HG02623 (cell line): ENCODE measurements around the gene CYP27C1.
"Not testable (repeated sequence)": the region's sequence is repeated elsewhere in the genome, so short reads cannot be mapped to it uniquely, and the experiment has no call there.

Experiments used
- ATAC-seq: cut with Tn5 transposase; IDR thresholded peaks from one replicate; pipeline ENCODE4 v1.9.1; 2021; ENCODE audit warnings: moderate library complexity; ENCODE audit not compliant: unreplicated experiment

Gene CYP27C1, protein sequence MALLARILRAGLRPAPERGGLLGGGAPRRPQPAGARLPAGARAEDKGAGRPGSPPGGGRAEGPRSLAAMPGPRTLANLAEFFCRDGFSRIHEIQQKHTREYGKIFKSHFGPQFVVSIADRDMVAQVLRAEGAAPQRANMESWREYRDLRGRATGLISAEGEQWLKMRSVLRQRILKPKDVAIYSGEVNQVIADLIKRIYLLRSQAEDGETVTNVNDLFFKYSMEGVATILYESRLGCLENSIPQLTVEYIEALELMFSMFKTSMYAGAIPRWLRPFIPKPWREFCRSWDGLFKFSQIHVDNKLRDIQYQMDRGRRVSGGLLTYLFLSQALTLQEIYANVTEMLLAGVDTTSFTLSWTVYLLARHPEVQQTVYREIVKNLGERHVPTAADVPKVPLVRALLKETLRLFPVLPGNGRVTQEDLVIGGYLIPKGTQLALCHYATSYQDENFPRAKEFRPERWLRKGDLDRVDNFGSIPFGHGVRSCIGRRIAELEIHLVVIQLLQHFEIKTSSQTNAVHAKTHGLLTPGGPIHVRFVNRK

DNA sequence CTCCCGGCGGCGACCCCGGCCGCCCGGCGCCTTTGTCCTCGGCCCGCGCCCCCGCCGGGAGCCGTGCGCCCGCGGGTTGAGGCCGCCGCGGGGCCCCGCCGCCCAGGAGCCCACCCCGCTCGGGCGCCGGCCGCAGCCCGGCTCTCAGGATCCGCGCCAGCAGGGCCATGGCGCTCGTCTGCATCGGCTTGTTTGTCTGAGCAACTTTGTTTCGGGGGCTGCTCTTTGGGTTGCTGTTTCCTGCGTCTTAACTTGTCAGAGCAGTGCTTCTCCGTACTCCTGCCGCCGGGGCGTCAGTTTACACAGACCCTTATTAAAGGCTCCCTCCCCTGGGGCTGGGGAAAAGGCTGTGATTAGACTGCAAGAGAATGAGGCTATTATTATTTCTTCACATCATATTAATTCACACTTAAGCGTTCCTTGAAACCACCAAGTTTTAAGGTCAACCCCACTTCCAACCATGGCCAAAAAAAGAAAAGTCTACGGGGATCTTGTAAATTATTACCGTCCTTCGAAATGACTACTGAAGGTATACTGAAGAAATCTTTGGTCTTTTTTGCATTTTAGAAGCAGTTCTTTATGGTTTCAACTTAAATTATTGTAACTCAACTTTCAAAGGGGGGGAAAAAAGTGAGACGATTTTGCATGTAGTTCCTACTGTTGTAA is at the start of gene CYP27C1:
TSS of gene CYP27C1 (minus strand) at position 198 of the 666 bp plus-strand sequence. CDS start at position 169, 29 bp downstream.
- no peak for ATAC-seq

DNA sequence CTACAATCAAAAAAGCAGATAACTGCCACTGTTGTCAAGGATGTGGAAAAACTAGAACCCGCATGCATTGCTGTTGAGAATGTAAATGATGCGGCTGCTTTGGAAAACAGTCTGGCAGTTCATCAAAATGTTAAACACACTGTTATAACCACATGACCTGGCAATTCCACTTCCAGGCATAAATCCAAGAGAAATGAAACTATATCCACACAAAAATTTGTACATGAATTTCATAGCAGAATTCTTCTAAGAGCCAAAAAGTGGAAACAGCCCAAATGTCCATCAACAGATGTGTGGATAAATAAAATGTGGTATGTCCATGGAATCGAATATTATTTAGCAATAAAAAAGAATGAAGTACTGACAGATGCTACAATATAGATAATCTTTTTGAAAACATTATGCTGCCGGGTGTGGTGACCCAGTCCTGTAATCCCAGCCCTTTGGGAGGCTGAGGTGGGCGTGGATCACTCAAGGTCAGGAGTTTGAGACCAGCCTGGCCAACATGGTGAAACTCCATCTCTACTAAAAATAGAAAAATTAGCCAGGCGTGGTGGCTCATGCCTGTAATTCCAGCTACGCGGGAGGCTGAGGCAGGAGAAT is 41.8 kb upstream of the CYP27C1 start:
- ATAC-seq = no peak

DNA sequence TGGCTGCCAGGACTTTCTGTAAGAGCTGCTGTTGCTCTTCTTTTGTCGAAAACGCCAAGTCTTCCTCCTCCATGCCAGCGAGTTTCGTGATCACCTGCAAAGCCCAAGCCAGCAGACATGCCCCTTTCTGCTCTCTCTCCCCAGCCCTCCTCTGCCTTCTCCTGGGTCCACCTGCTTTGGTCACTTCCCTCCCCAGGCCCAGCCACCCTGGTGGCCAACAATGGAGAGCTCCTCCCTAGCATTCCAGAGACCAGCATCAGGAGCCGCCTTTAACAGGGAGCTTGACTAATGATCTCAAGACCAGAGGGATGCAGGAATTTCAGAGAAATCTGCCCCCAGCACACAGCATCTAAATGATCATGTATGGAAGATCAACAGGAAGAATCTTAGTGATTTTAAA is 39.3 kb upstream of the CYP27C1 start:
- no peak for ATAC-seq

DNA sequence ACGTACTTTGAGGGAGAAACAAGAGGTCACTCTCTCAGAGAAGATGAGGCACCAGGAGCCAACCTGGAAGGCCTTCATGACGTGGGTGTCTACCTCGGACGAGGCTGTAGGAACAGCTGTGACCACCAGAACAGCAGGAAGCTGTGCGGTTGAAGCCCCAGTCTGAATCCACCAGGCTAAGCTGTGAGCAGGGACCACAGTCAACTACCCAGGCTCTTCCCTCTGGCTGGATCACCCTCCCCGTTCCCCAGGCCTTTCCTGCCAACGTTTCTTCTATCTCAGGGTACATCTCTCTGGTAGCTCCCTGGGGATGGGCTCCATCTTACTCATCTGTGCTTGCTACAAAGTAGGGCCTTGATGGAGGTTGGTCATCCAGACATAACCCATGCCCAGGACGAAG is 36.8 kb upstream of the CYP27C1 start:
- ATAC-seq = no peak

DNA sequence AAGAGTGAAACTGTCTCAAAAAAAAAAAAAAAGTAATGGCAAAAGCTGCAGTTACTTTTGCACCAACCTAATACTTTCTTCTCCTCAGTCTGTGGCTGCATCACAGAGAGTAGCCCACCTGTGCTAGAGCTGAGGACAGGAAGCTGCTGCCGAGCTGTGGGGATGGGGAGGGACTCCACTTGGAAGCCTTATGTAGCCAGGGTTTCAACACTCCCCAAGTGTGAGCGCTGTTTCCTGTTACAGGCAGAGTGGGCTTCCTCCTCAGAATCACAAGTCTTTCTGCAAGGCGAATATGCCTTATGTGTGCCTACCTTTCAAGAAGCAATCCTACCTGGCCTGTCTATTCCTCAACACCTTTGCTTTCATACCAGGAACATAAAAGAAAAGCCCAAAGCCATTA is 36.3 kb upstream of the CYP27C1 start:
- ATAC-seq = no peak

DNA sequence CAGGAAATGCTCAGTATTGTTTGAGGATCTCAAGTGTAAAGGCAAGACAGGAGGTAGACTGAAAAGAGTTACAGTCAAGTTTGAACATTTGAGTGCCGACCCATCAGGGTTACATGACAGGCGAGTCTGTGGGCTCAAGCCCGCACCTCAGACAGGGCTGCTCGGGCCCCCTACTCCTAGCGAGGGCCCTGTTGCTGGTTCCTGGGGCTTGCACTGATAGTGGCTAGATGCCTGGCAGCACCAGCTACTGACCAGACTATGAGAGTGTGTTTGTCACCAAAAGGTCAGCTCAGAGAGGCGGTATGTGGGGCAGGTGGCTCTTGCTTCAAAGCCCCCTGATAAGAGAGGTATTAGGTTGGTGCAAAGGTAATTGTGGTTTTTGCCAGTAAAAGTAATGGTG is 35.6 kb upstream of the CYP27C1 start:
- ATAC-seq = no peak

DNA sequence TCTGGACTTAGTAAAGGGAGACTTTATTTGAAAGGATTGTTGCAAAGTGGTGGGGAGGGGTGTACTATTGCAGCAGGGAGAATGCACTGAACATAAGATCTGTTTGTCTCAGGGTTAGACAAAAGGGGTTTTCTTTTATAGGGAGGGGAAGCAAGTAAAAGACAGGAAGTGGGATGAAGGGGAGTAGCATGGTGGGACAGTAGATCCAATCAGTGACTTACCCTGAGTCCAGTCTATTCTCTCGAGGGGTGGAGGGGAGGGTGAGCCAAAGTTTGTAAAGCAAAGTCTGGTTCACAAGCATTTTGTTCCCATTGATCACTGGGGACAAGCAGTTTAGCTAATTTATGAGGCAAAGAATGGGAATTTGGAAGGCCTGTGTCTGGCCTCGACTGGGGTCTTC is 35.0 kb upstream of the CYP27C1 start:
- no peak for ATAC-seq

DNA sequence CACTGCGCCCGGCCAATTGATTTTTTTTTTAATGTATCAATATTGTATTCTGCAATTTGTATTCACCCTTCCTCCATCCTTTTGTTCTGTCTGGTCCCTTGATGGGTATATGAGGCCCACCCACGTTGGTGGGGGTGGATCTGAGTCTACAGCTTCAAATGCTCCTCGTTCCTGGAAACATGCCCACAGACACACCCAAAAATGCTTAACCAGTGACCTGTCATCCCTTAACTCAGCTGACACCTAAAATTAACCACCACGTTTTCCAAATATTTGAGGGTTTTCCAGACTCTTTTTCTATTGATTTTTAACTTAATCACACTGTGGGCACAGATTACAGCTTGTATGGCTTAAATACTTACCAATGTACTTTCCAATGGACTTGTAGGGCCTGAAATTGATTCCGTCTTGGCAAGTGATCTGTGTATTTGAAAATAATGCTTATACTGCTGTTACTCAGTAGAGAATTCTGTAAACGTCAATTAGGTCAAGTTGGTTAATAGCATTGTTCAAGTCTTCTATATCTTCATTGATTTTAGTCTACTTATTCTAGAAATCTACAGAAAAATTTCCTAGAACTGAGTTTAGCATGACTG is 34.4 kb upstream of the CYP27C1 start:
- ATAC-seq = no peak

DNA sequence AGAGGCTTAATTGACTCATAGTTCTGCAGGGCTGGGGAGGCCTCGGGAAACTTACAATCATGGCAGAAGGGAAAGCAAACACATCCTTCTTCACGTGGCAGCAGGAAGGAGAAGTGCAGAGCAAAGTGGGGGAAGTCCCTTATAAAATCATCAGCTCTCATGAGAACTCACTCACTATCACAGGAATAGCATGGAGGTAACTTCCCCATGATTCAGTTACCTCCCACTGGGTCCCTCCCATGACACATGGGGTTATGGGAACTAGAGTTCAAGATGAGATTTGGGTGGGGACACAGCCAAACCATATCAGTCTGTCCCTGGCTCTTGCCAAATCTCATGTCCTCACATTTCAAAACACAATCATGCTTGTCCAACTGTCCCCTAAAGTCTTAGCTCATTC is 21.1 kb upstream of the CYP27C1 start:
- not testable (repeated sequence) for ATAC-seq

DNA sequence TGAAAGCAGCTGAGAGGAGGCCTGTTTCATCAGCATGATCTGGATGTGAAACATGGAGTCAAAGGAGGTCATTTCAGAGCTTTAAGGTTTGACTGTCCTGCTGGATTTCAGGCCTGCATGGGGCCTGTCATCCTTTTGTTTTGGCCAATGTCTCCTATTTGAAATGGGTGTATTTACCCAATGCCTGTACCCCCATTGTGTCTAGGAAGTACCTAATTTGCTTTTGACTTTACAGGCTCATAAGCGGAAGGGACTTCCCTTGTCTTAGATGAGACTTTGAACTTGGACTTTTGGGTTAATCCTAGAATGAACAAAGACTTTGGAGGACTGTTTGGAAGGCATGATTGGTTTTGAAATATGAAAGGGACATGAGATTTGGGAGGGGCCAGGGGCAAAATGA is 19.3 kb upstream of the CYP27C1 start:
- ATAC-seq = no peak

DNA sequence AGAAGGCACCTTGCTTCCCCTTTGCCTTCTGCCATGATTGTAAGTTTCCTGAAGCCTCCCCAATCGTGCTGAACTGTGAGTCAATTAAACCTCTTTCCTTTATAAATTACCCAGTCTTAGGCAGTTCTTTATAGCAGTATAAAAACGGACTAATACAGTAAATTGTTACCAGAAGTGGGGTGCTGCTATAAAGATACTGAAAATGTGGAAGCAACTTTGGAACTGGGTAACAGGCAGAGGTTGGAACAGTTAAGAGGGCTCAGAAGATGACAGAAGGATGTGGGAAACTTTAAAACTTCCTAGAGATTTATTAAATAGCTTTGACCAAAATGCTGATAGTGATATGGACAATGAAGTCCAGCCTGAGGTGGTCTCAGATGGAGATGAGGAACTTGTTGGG is 17.7 kb upstream of the CYP27C1 start:
- not testable (repeated sequence) for ATAC-seq

DNA sequence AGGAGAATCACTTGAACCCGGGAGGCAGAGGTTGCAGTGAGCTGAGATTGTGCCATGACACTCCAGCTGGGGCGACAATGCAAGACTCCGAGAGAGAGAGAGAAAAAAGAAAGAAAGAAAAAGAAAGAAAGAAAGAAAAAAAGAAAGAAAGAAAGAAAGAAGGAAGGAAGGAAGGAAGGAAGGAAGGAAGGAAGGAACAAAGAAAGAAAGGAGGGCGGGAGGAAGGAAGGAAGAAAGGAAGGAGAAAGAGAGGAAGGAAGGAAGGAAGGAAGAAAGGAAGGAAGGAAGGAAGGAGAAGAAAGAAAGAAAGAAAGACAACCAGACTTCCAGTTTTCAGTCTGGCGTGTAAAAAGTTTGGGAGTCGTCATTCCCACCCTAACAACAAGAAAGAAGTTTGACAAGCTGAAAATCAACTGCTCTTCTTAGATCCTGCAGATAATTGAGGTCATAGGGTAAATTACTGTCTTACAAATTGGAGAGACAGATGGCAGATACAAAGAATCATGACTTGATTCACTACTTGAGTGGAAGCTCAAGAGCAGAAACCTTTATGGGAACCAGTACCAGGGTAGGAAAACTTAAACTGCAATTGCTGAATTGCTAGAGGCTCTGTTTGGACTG is 15.1 kb upstream of the CYP27C1 start:
- ATAC-seq = no peak

DNA sequence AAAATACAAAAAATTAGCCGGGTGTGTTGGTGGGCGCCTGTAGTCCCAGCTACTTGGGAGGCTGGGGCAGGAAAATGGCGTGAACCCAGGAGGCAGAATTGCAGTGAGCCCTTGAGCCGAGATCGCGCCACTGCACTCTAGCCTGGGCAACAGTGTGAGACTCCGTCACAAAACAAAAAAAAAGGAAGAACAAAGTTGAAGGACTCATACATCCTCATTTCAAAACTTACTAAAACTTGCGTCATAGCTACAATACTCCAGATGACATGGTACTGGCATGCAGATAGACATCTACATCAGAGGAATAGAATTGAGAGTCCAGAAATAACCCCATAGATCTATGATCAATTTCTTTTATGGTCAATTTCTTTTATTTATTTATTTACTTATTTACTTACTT is 13.6 kb upstream of the CYP27C1 start:
- ATAC-seq = no peak

DNA sequence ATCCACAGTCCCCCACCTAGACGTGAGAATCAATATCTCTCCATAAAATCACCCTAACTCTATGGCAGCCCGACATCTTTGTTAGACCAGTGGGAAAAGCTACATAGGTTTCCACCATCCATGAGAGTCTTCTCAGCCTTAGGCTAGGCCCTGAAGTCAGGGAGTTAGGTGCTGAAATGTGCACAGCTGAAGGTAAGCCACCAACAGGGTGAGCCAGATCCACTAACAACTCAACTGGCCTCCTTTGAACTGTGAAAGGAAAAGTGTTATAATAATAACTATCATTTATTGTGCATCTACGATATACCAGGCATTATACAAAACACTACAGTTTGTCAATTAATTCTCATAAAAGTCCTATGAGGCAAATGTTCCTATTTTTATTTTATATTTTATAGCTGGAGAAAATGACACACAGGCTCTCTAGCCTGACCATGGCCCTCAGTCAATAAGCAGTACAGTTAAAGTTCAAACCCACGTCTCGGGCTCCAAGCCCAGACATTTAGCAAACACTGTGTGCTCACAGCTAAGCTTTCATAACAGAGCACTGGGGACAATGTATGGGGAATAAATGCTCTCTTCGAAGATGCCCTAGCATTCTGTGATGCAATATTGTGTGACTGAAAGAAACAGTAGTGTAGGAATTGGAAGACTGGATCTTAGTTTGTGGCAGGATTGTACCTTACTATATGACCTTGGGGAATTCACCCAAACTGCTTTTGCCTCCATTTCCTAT is 11.2 kb upstream of the CYP27C1 start:
- ATAC-seq = no peak

DNA sequence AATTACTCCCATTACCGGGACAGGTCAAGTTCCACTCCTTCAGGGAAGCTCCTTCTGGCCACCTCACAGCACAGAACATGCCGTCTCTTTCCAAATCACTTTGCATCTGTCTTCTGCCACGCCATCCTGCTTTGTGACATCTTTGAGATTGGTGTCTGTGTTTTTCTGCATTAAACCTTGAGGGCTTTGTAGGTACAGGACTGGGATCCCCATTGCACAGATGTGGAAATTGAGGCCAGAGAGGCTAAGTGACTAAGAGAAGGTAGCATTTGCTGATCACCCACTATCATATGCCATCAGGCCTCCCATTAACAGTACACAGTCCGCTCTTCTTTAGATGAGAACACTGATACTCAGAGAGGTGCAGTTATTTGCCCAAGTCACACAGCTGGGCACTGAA is 9.5 kb upstream of the CYP27C1 start:
- ATAC-seq = no peak

DNA sequence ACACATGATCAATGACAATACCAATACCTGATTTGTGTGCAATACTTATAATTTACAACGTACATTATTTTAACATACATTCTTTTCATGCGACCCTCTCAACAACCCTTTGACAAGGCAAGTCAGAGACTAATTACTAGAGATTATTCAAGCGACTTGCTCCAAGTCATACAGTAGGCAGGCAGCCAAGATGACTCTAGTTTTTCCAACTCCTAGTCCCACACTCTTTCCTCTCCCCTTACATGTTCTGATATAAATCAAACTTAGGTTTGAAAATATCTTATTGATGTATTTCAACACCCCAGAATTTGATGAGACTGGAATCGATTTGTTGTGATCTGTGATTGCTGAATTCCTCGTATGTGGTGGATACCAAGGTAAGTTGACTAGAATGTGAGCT is 8.0 kb upstream of the CYP27C1 start:
- ATAC-seq = no peak

DNA sequence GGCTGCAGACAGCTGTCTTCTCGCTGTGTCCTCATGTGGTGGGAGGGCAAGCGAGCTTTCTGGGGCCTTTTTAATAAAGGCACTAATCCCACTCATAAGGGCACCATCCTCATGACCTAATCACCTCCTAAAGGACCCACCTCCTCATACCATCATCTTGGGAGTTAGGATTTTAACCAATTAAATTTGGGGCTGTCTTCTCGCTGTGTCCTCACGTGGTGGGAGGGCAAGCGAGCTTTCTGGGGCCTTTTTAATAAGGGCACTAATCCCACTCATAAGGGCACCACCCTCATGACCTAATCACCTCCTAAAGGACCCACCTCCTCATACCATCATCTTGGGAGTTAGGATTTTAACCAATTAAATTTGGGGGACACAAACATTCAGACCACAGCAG is 7.2 kb upstream of the CYP27C1 start:
- not testable (repeated sequence) for ATAC-seq

DNA sequence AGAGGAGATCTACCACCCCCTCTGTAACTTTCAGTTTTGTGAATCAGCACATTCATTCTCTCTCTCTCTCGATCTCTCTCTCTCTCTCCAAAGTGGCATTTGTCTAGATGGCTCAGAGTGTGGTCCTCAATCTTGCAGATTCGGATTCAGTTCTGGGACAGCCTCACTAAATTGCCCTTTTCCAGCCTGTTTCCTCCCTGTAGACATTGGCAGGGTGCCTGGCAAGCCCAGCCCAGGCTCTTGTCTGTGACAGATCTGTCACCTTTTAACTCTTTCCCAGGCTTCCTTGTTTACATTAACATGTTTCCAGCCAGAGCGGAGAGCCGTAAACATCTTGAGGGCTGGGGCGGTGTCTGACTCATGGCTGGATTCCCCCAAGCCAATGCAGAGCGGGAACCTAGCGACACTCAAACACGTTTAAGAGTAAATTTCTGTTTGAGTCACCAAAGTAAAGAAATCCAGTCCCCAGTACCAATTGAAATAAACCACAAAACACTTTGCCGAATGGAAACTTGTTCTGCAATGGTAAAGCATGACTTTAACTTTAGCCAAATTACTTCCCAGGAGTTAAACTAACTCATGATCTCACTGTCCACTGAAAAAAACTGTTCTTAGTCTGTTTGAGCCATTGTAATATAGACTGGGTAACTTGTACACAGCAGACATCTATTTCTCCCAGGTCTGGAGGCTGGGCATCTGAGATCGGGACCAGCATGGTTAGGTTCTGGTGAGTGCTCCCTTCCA is 6.6 kb upstream of the CYP27C1 start:
- peak; percentile 70 for ATAC-seq

DNA sequence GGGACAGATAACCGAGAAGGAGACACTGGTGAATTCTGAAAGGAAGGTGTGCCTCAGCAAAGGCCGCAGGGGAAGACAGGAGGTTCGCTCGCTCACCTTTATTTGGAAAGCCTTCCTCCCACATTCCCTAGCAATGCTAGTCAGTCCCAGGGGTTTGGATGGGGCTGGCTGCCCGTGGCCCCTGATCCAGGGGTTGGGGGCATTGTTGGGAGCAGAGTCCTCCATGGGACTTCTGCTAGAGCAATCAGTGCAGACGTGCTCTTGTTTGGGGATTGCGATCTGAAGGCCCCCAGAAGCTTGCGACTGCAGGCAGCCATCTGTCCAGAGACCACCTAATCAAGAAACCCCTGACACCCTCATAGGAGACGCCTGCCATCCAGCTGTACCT is 6.0 kb upstream of the CYP27C1 start:
- no peak for ATAC-seq
